C4-2B (cell line): ENCODE data around the gene ZFYVE28.

Experiments
- CTCF ChIP-seq: fragments of 450-650 bp; conservative IDR thresholded peaks from 2 replicates; pipeline ENCODE4 v1.5.1; 2017; ENCODE audit warnings: mild to moderate bottlenecking
- ZFX ChIP-seq: fragments of 450-650 bp; IDR thresholded peaks from 2 replicates; pipeline ENCODE4 v1.6.1; 2017

GRCh38 chr4:2361366-2362265 is 56.8 kb downstream of the ZFYVE28 start:
- no peak for TF ChIP-seq CTCF
- TF ChIP-seq ZFX = no peak
